ENCODE data around the gene FBXW8. TPM values are rescaled to one million over a fixed set of nuclear protein-coding genes. Genes with fewer than 3 reads are reported as not detected.

The FBXW8 gene
- total and polyA plus RNA-seq, 2 donors (not counting 3 experiments of a cell fraction or from before 2014, with no cell fraction given): 15.4 TPM

DNA sequence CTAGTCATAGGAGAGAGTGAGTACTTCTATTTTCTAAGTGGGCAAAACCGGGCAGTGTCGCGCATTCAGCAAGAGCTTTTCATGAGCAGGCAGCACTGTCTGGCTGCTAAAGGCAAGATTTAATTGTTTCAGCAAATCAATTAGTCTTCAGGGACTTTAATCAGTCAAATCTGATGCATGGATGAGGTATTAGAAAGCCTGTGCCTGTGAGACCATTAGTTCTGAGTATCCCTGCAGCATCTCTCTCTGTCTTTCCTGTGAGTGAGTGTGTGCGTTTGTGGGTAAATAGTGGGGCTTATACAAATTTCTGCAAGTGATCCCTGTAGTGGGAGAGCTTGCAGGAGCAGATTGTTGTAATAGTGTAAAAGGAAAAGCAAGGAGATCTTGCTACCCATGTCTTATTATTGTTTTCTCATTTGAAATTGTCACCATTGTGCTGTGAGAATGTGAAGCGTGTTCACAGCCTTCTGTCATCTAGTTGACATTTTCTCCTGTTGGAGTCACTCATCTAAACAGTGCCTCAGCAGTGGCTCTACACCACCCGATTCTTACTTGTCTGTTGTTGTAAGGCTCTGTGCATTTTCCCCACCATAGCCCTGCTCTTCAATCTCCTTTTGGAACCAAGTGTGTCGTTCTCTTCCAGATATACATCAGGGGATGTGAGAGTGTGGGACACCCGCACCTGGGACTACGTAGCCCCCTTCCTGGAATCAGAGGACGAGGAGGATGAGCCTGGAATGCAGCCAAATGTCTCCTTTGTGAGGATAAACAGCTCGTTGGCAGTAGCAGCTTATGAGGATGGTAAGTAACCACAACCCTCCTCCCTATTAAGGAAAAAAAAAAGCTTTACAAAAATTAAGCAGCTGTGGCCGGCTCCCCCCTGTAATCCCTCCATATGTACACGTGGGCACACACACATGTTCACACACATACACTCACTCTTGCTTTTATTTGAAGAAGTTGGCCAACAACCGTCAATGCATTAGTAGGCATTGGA, 53.6 kb downstream of the FBXW8 start:
- no TSS peak for BruUV-seq (replicated peaks)
- dilution Hi-C loops (cut with MboI; ENCODE audit: extremely low pct_ligation_motif_present, low sequenced_read_pairs) (no loop called here), intact Hi-C loops (cut with micrococcal nuclease) (no loop called here)
- no peaks in the 10 kb centered on the region for H4K20me1 ChIP-seq (replicated peaks; ENCODE audit: control insufficient read depth, extremely low read depth, insufficient read depth, low read length)
- no peaks in the 10 kb centered on the region for H3K9me3 ChIP-seq (replicated peaks; ENCODE audit: control insufficient read depth, insufficient read depth, low read length)
- H3K4me2 ChIP-seq (ENCODE audit: insufficient read depth, low read length): no peak overlapping the region
- H3K27me3 ChIP-seq (ENCODE audit: control insufficient read depth in 2 of 2, insufficient read depth in 2 of 2, low read length in 2 of 2): no peaks in the 10 kb centered on the region
- no peak overlapping the region for H3K27ac ChIP-seq (ENCODE audit: insufficient read depth, low read depth, low read length)
- no peaks in the 10 kb centered on the region for H3K79me2 ChIP-seq (ENCODE audit: control insufficient read depth, insufficient read depth, low read length)
- DNase-seq (ENCODE audit: low read depth, low spot score) (no peak), FAIRE-seq (no peak)
- CTCF ChIA-PET: no interaction called here
- H3K4me3 ChIP-seq (replicated peaks in 1 of 3; ENCODE audit: insufficient read depth in 1 of 3, low read depth in 1 of 3, low read length in 3 of 3): no peak overlapping the region
- H3K36me3 ChIP-seq (ENCODE audit: control insufficient read depth in 2 of 2, extremely low read depth in 1 of 2, insufficient read depth in 2 of 2, low read length in 2 of 2): peaks cover 3 to 5% of the 10 kb centered on the region in 2 experiments
- POLR2A ChIA-PET: no interaction called here
- H3K4me1 ChIP-seq (ENCODE audit: control insufficient read depth, extremely low read depth, insufficient read depth, low read length): no peaks in the 10 kb centered on the region
- H3K9me1 ChIP-seq (replicated peaks; ENCODE audit: control insufficient read depth, extremely low read depth, insufficient read depth, low read length): no peaks in the 10 kb centered on the region
- no peak overlapping the region for H2AFZ ChIP-seq (ENCODE audit: low read depth, low read length)
- H3K9ac ChIP-seq (replicated peaks; ENCODE audit: extremely low read depth, insufficient read depth, low read length): no peak overlapping the region
- no peak for TF ChIP-seq POLR2A (IDR thresholded peaks at IDR 0.05; ENCODE audit: low read depth, low read length)
- TF ChIP-seq POLR2AphosphoS5 (IDR thresholded peaks at IDR 0.05; ENCODE audit: insufficient read depth, low read depth, low read length): no peak
- TF ChIP-seq, protein P1, sequence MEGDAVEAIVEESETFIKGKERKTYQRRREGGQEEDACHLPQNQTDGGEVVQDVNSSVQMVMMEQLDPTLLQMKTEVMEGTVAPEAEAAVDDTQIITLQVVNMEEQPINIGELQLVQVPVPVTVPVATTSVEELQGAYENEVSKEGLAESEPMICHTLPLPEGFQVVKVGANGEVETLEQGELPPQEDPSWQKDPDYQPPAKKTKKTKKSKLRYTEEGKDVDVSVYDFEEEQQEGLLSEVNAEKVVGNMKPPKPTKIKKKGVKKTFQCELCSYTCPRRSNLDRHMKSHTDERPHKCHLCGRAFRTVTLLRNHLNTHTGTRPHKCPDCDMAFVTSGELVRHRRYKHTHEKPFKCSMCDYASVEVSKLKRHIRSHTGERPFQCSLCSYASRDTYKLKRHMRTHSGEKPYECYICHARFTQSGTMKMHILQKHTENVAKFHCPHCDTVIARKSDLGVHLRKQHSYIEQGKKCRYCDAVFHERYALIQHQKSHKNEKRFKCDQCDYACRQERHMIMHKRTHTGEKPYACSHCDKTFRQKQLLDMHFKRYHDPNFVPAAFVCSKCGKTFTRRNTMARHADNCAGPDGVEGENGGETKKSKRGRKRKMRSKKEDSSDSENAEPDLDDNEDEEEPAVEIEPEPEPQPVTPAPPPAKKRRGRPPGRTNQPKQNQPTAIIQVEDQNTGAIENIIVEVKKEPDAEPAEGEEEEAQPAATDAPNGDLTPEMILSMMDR (IDR thresholded peaks at IDR 0.05; ENCODE audit: extremely low read depth in 1 of 2, insufficient read depth in 1 of 2, low read depth in 1 of 2, low read length in 2 of 2): no peak
- no peak for TF ChIP-seq FOS (IDR thresholded peaks at IDR 0.05; ENCODE audit: borderline replicate concordance, insufficient read depth, low read length)
- TF ChIP-seq GATA2 (IDR thresholded peaks at IDR 0.05; ENCODE audit: insufficient read depth, insufficient read length, low read depth, low read length): no peak
- no peak for TF ChIP-seq MAX (IDR thresholded peaks at IDR 0.05; ENCODE audit: insufficient read depth, insufficient read length)
- TF ChIP-seq MYC (IDR thresholded peaks at IDR 0.05; ENCODE audit: low read depth, low read length): no peak
- TF ChIP-seq JUN (IDR thresholded peaks at IDR 0.05; ENCODE audit: borderline replicate concordance, insufficient read depth, insufficient read length, low read depth): no peak
- no peak for TF ChIP-seq EZH2 (IDR thresholded peaks at IDR 0.05; ENCODE audit: borderline replicate concordance, low read depth, low read length, severe bottlenecking)

All from endothelial cell of umbilical vein (primary cell).